Measurements from ENCODE around the gene SMAD1.
A peak's percentile ranks its signal among the peaks of the same experiment; 100 is the strongest.

GRCh38 chr4:145481164-145481941 is at the start of gene SMAD1:
- TF ChIP-seq, protein P1, sequence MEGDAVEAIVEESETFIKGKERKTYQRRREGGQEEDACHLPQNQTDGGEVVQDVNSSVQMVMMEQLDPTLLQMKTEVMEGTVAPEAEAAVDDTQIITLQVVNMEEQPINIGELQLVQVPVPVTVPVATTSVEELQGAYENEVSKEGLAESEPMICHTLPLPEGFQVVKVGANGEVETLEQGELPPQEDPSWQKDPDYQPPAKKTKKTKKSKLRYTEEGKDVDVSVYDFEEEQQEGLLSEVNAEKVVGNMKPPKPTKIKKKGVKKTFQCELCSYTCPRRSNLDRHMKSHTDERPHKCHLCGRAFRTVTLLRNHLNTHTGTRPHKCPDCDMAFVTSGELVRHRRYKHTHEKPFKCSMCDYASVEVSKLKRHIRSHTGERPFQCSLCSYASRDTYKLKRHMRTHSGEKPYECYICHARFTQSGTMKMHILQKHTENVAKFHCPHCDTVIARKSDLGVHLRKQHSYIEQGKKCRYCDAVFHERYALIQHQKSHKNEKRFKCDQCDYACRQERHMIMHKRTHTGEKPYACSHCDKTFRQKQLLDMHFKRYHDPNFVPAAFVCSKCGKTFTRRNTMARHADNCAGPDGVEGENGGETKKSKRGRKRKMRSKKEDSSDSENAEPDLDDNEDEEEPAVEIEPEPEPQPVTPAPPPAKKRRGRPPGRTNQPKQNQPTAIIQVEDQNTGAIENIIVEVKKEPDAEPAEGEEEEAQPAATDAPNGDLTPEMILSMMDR (IDR thresholded peaks at IDR 0.05), result peak in 1 of 12 donors; percentile 9
- TF ChIP-seq POLR2A (IDR thresholded peaks at IDR 0.05), result peak in 1 of 2 donors; percentile 63
